GM10847 (cell line): Measurements from ENCODE around the gene KDM4C.

ENCODE experiments used
- POLR2A ChIP-seq: IDR thresholded peaks from 2 replicates; pipeline ENCODE4 v1.6.1; 2011; ENCODE audit not compliant: insufficient read length; ENCODE audit errors: extremely low read depth

KDM4C gene

GRCh38 chr9:6877671-6878161, 119.9 kb downstream of the KDM4C start:
- no peak for TF ChIP-seq POLR2A

- no peak for TF ChIP-seq POLR2A
Measured at GRCh38 chr9:6880626-6881025, 122.9 kb downstream of the KDM4C start.

GRCh38 chr9:6884101-6884500, 126.3 kb downstream of the KDM4C start:
- TF ChIP-seq POLR2A, result no peak

- no peak for TF ChIP-seq POLR2A
Measured at GRCh38 chr9:6884990-6885389, 127.2 kb downstream of the KDM4C start.

GRCh38 chr9:6887051-6887450, 129.3 kb downstream of the KDM4C start:
- no peak for TF ChIP-seq POLR2A

- TF ChIP-seq POLR2A, result no peak
Measured at GRCh38 chr9:6889868-6890267, 132.1 kb downstream of the KDM4C start.

GRCh38 chr9:6893350-6894131, 135.8 kb downstream of the KDM4C start:
- no peak for TF ChIP-seq POLR2A

GRCh38 chr9:6894135-6894534, 136.4 kb downstream of the KDM4C start:
- no peak for TF ChIP-seq POLR2A

GRCh38 chr9:6895754-6896153, 138.0 kb downstream of the KDM4C start:
- no peak for TF ChIP-seq POLR2A

- TF ChIP-seq POLR2A, result no peak
Measured at GRCh38 chr9:6896562-6896961, 138.8 kb downstream of the KDM4C start.

- no peak for TF ChIP-seq POLR2A
Measured at GRCh38 chr9:6897207-6897822, 139.5 kb downstream of the KDM4C start.

GRCh38 chr9:6897898-6898302, 140.1 kb downstream of the KDM4C start:
- no peak for TF ChIP-seq POLR2A

GRCh38 chr9:6899274-6899673, 141.5 kb downstream of the KDM4C start:
- no peak for TF ChIP-seq POLR2A

- TF ChIP-seq POLR2A, result no peak
Measured at GRCh38 chr9:6900440-6900883, 142.7 kb downstream of the KDM4C start.

GRCh38 chr9:6901180-6901579, 143.4 kb downstream of the KDM4C start:
- no peak for TF ChIP-seq POLR2A

GRCh38 chr9:6902423-6902822, 144.7 kb downstream of the KDM4C start:
- no peak for TF ChIP-seq POLR2A

- TF ChIP-seq POLR2A, result no peak
Measured at GRCh38 chr9:6904371-6904770, 146.6 kb downstream of the KDM4C start.

GRCh38 chr9:6905850-6906375, 148.1 kb downstream of the KDM4C start:
- no peak for TF ChIP-seq POLR2A
